HepG2 (cell line): ENCODE data around the gene GRAMD1A. TPM values are rescaled to one million over a fixed set of nuclear protein-coding genes. Genes with fewer than 3 reads are reported as not detected.

Source experiments
- ATAC-seq: fragments of 200-7000 bp; cut with Tn5 transposase; 3 replicates; pipeline ENCODE4 v1.9.1; 2020; ENCODE audit warnings: mild to moderate bottlenecking, moderate library complexity
- BruUV-seq: library from RNA; stranded (reverse); fragments of 400-500 nt; replicated peaks from 2 replicates; lab custom pipeline; 2021; lab: Mats Ljungman, UMichigan
- CTCF ChIA-PET: fragments of 300-600 bp; formaldehyde crosslinking; extraction: SDS; loops from one replicate; lab custom pipeline; 2021; ENCODE audit warnings: low total read pairs, inconsistent platforms, low intra/inter-chr PET ratio; lab: Yijun Ruan, JAX
- POLR2A ChIA-PET: fragments of 350-600 bp; sonication (Branson Sonifier 250); formaldehyde crosslinking; loops from one replicate; lab custom pipeline; 2020; ENCODE audit warnings: antibody characterized with exemption, inconsistent platforms; lab: Yijun Ruan, JAX
- DNase-seq: peaks from one replicate; pipeline ENCODE4 v3.0.0-alpha.2; 2015; ENCODE audit warnings: low spot score
- FAIRE-seq: peaks from 3 replicates; lab custom pipeline; 2011; peaks lifted over from hg19 to GRCh38; lab: Jason Lieb, UNC
- H2AFZ ChIP-seq: one replicate; pipeline ENCODE4 v1.6.1; 2011; ENCODE audit warnings: low read length, inconsistent platforms
- H3K27ac ChIP-seq: fragments of 300-600 bp; 3 replicates; pipeline ENCODE4 v1.8.0; 2011; ENCODE audit warnings: mixed run types, mild to moderate bottlenecking, mixed read lengths, low read length, inconsistent platforms; ENCODE audit not compliant: insufficient read depth; ENCODE audit errors: extremely low read length
- H3K27me3 ChIP-seq, 2 experiments: fragments of 200-600 bp in 1 of 2; 2 replicates in 1 of 2; 3 replicates in 1 of 2; pipeline versions ENCODE4 v1.6.0 to v1.8.0; 2011; ENCODE audit warnings: low read length in 2 of 2, mild to moderate bottlenecking in 2 of 2, moderate library complexity in 2 of 2, inconsistent platforms in 1 of 2; ENCODE audit not compliant: insufficient read depth in 2 of 2, control insufficient read depth in 1 of 2
- H3K36me3 ChIP-seq, 2 experiments: fragments of 200-600 bp in 1 of 2; replicated peaks in 1 of 2; 2 replicates in 1 of 2; 3 replicates in 1 of 2; pipeline versions ENCODE4 v1.5.1 to v1.8.0; 2011; ENCODE audit warnings: low read length in 2 of 2, inconsistent platforms in 1 of 2; ENCODE audit not compliant: insufficient read depth in 2 of 2, control insufficient read depth in 1 of 2
- H3K4me1 ChIP-seq: 2 replicates; pipeline ENCODE4 v1.5.1; 2012; ENCODE audit warnings: low read length, inconsistent platforms; ENCODE audit not compliant: insufficient read depth
- H3K4me2 ChIP-seq: 2 replicates; pipeline ENCODE4 v1.6.0; 2011; ENCODE audit warnings: low read depth, low read length, inconsistent platforms
- H3K4me3 ChIP-seq, 3 experiments: fragments of 200-600 bp in 1 of 3; sonication (generic), shearing (Covaris generic) in 1 of 3; replicated peaks in 1 of 3; 2 replicates each; pipeline ENCODE4 v1.5.1; 2011 to 2016; ENCODE audit warnings: low read length in 3 of 3, inconsistent platforms in 2 of 3, low read depth in 2 of 3, mild to moderate bottlenecking in 2 of 3, control low read depth in 1 of 3, mixed read lengths in 1 of 3; ENCODE audit not compliant: insufficient read depth in 1 of 3
- H3K79me2 ChIP-seq: one replicate; pipeline ENCODE4 v1.6.1; 2011; ENCODE audit warnings: low read length, inconsistent platforms; ENCODE audit not compliant: insufficient read depth
- H3K9ac ChIP-seq: 2 replicates; pipeline ENCODE4 v1.6.0; 2011; ENCODE audit warnings: mild to moderate bottlenecking, low read depth, low read length, inconsistent platforms; ENCODE audit not compliant: insufficient read depth
- H3K9me3 ChIP-seq: 2 replicates; pipeline ENCODE4 v1.5.1; 2012; ENCODE audit warnings: mild to moderate bottlenecking, low read length
- H4K20me1 ChIP-seq: 2 replicates; pipeline ENCODE4 v1.6.0; 2011; ENCODE audit warnings: inconsistent platforms, mild to moderate bottlenecking, low read length, moderate library complexity; ENCODE audit not compliant: insufficient read depth
- CHD2 ChIP-seq: IDR thresholded peaks from 2 replicates; pipeline ENCODE4 v1.6.1; 2011; ENCODE audit warnings: low read depth, low read length, improper control_type of control experiment
- GZF1 ChIP-seq: sonication (generic); formaldehyde crosslinking; IDR thresholded peaks from 2 replicates; pipeline ENCODE4 v1.5.1; 2020; ENCODE audit warnings: mild to moderate bottlenecking, missing genetic modification reagents
- ONECUT2 ChIP-seq: sonication (generic); formaldehyde crosslinking; IDR thresholded peaks from 2 replicates; pipeline ENCODE4 v1.4.0; 2020; ENCODE audit warnings: missing genetic modification reagents
- TSC22D2 ChIP-seq: sonication (generic); formaldehyde crosslinking; IDR thresholded peaks from 2 replicates; pipeline ENCODE4 v1.5.1; 2020; ENCODE audit warnings: missing genetic modification reagents, mild to moderate bottlenecking, borderline replicate concordance
- ZBTB14 ChIP-seq: sonication (generic); formaldehyde crosslinking; IDR thresholded peaks from 2 replicates; pipeline ENCODE4 v1.4.0; 2020; ENCODE audit warnings: missing genetic modification reagents
- ZBTB2 ChIP-seq: sonication (generic); formaldehyde crosslinking; IDR thresholded peaks from 2 replicates; pipeline ENCODE4 v1.8.0; 2022; ENCODE audit warnings: low read depth, missing genetic modification reagents
- ZKSCAN8 ChIP-seq: IDR thresholded peaks from 2 replicates; pipeline ENCODE4 v1.6.1; 2016; ENCODE audit warnings: borderline replicate concordance, missing genetic modification reagents, missing compliant biosample characterization
- ZNF205 ChIP-seq: IDR thresholded peaks from 2 replicates; pipeline ENCODE4 v1.6.1; 2018; ENCODE audit warnings: missing biosample characterization, missing genetic modification reagents
- ZNF362 ChIP-seq: sonication (generic); formaldehyde crosslinking; IDR thresholded peaks from 2 replicates; pipeline ENCODE4 v1.4.0; 2020; ENCODE audit warnings: missing genetic modification reagents, mild to moderate bottlenecking, borderline replicate concordance
- ZNF747 ChIP-seq: sonication (generic); formaldehyde crosslinking; IDR thresholded peaks from 2 replicates; pipeline ENCODE4 v1.8.1; 2023; ENCODE audit warnings: missing genetic modification reagents, mild to moderate bottlenecking, borderline replicate concordance
- ZNF768 ChIP-seq: sonication (generic); formaldehyde crosslinking; IDR thresholded peaks from 2 replicates; pipeline ENCODE4 v1.4.0; 2020; ENCODE audit warnings: missing genetic modification reagents
- ZNF800 ChIP-seq: sonication (generic); formaldehyde crosslinking; IDR thresholded peaks from 2 replicates; pipeline ENCODE4 v1.4.0; 2020; ENCODE audit warnings: missing genetic modification reagents
- WGBS: methylation state at CpG from one replicate; pipeline ENCODE4 v1.1.6; 2017; ENCODE audit warnings: low lambda C conversion rate; 5-methylcytosine and 5-hydroxymethylcytosine counted together
- in situ Hi-C: cut with HindIII; loops from 2 replicates; pipeline ENCODE4 v1.10.0; 2017; ENCODE audit warnings: low pct_unique_long_range_greater_than_20kb; ENCODE audit not compliant: extremely low pct_ligation_motif_present
- intact Hi-C: fragments of 100-400 bp; cut with micrococcal nuclease; formaldehyde crosslinking; loops from one replicate; pipeline ENCODE4 v1.10.0; 2022; ENCODE audit not compliant: unreplicated experiment
- polyA plus RNA-seq, 8 experiments: library from polyadenylated mRNA; depleted of rRNA in 3 of 8; stranded (reverse) in 7 of 8; unstranded in 1 of 8; fragments of >200 nt; fragmentation: Illumina TruSeq in 4 of 8; extraction: Trizol in 4 of 8; gene quantifications; 2 replicates each; pipeline versions ENCODE4 v1.2.1 to v1.2.3, GENCODE V29; 2011 to 2016; ENCODE audit warnings: low read depth in 4 of 8, missing spikeins in 1 of 8, mixed read lengths in 1 of 8; ENCODE audit not compliant: insufficient read depth in 1 of 8
- total RNA-seq, 5 experiments: library from RNA; depleted of rRNA; stranded (reverse); fragments of >200 nt; fragmentation: Illumina TruSeq; extraction: Trizol; gene quantifications; 2 replicates each; pipeline ENCODE4 v1.2.3, GENCODE V29; 2016; ENCODE audit warnings: low read depth in 1 of 5

Gene GRAMD1A
- total and polyA plus RNA-seq, 2 of the 13 experiments (the other 11 are each of a cell fraction or from before 2014, with no cell fraction given): 14.7 to 181 TPM

- DNase-seq (no peak), ATAC-seq (no peak), FAIRE-seq (no peak)
- intact Hi-C loops: no loop called here
- no peak overlapping the region for H3K9ac ChIP-seq
- in situ Hi-C loops: no loop called here
- TF ChIP-seq ZNF768 (CRISPR knock-in tag) (no peak), ZBTB2 (CRISPR knock-in tag) (no peak), ZNF362 (CRISPR knock-in tag) (no peak), ZNF205 (CRISPR knock-in tag) (no peak), GZF1 (CRISPR knock-in tag) (no peak), ZKSCAN8 (CRISPR knock-in tag) (no peak), ZNF800 (CRISPR knock-in tag) (no peak), TSC22D2 (CRISPR knock-in tag) (no peak), CHD2 (no peak), ZBTB14 (CRISPR knock-in tag) (no peak), ZNF747 (CRISPR knock-in tag) (no peak), ONECUT2 (CRISPR knock-in tag) (no peak)
- POLR2A ChIA-PET: no interaction called here
- H3K27me3 ChIP-seq: no peaks in the 10 kb centered on the region
- 97% methylated on average over 4 of the region's 4 CpGs for WGBS
- H2AFZ ChIP-seq: no peak overlapping the region
- H3K79me2 ChIP-seq: no peaks in the 10 kb centered on the region
- no TSS peak for BruUV-seq
- H3K4me3 ChIP-seq: no peak overlapping the region
- no peak overlapping the region for H3K4me2 ChIP-seq
- CTCF ChIA-PET: no interaction called here
- H3K27ac ChIP-seq: no peak overlapping the region
- no peaks in the 10 kb centered on the region for H3K4me1 ChIP-seq
- H3K36me3 ChIP-seq: peaks cover 32 to 81% of the 10 kb centered on the region in 2 experiments
- no peaks in the 10 kb centered on the region for H3K9me3 ChIP-seq
- 0 out of 2 replicates have a peak, but pooled peaks cover 15% of the 10 kb centered on the region for H4K20me1 ChIP-seq
These were observed 18.3 kb downstream of the GRAMD1A start for GRCh38 chr19:35018379-35018778.
